Fibroblast of lung (primary cell): ENCODE results near the gene CD276. TPM values are rescaled to one million over a fixed set of nuclear protein-coding genes. Genes with fewer than 3 reads are reported as not detected.

ENCODE experiments used
- DNase-seq, 2 donors: peaks; one replicate each; pipeline versions ENCODE4 v3.0.0 to v3.0.0-alpha.2; 2010; ENCODE audit warnings: low read depth in 2 of 2
- H2AFZ ChIP-seq: 2 replicates; pipeline ENCODE4 v1.5.1; 2012; ENCODE audit warnings: low read length, control low read depth, inconsistent platforms
- H3K27ac ChIP-seq: 2 replicates; pipeline ENCODE4 v1.5.1; 2011; ENCODE audit warnings: low read length, control low read depth; ENCODE audit not compliant: insufficient read depth
- H3K27me3 ChIP-seq: 2 replicates; pipeline ENCODE4 v1.5.1; 2011; ENCODE audit warnings: mild to moderate bottlenecking, low read length; ENCODE audit not compliant: control insufficient read depth, insufficient read depth
- H3K36me3 ChIP-seq: 2 replicates; pipeline ENCODE4 v1.5.1; 2011; ENCODE audit warnings: low read length; ENCODE audit not compliant: control insufficient read depth, insufficient read depth
- H3K4me1 ChIP-seq: 2 replicates; pipeline ENCODE4 v1.5.1; 2011; ENCODE audit warnings: low read length; ENCODE audit not compliant: control insufficient read depth, insufficient read depth; ENCODE audit errors: extremely low read depth
- H3K4me2 ChIP-seq: 2 replicates; pipeline ENCODE4 v1.5.1; 2011; ENCODE audit warnings: low read length, control low read depth; ENCODE audit not compliant: insufficient read depth; ENCODE audit errors: extremely low read depth
- H3K4me3 ChIP-seq, 4 experiments: fragments of 200-600 bp in 1 of 4; sonication (generic) in 1 of 4; replicated peaks in 1 of 4; 2 replicates each; pipeline ENCODE4 v1.5.1; 2011 to 2016; ENCODE audit warnings: low read length in 4 of 4, low read depth in 3 of 4, mild to moderate bottlenecking in 3 of 4, control low read depth in 2 of 4, inconsistent platforms in 1 of 4, mixed read lengths in 1 of 4; ENCODE audit not compliant: insufficient read depth in 1 of 4; ENCODE audit errors: control extremely low read depth in 1 of 4
- H3K79me2 ChIP-seq: 2 replicates; pipeline ENCODE4 v1.5.1; 2012; ENCODE audit warnings: mild to moderate bottlenecking, low read length, inconsistent platforms; ENCODE audit not compliant: control insufficient read depth, insufficient read depth
- H3K9ac ChIP-seq: 2 replicates; pipeline ENCODE4 v1.5.1; 2011; ENCODE audit warnings: mild to moderate bottlenecking, low read length, control low read depth; ENCODE audit not compliant: insufficient read depth
- H3K9me3 ChIP-seq: 2 replicates; pipeline ENCODE4 v1.5.1; 2012; ENCODE audit warnings: low read depth, low read length; ENCODE audit not compliant: control insufficient read depth, insufficient read depth
- H4K20me1 ChIP-seq: 2 replicates; pipeline ENCODE4 v1.5.1; 2011; ENCODE audit warnings: low read length; ENCODE audit not compliant: control insufficient read depth, insufficient read depth; ENCODE audit errors: extremely low read depth
- CTCF ChIP-seq, 2 donors: IDR thresholded peaks in 1 of 2; conservative IDR thresholded peaks in 1 of 2; 1 replicate in 1 of 2; 2 replicates in 1 of 2; pipeline ENCODE4 v1.5.1; 2011 to 2012; ENCODE audit warnings: low read length in 2 of 2, control low read depth in 1 of 2, inconsistent platforms in 1 of 2, low read depth in 1 of 2, mild to moderate bottlenecking in 1 of 2
- EZH2 ChIP-seq: IDR thresholded peaks from 2 replicates; pipeline ENCODE4 v1.5.1; 2012; ENCODE audit warnings: low read length, control low read depth, mild to moderate bottlenecking; ENCODE audit errors: missing control alignments
- polyA plus RNA-seq, 2 donors: library from polyadenylated mRNA; depleted of rRNA in 1 of 2; stranded (reverse) in 1 of 2; unstranded in 1 of 2; fragments of >200 nt; gene quantifications; 2 replicates each; pipeline ENCODE4 v1.2.1, GENCODE V29; 2011 to 2012; ENCODE audit warnings: missing spikeins in 1 of 2
- total RNA-seq: library from RNA; depleted of rRNA; stranded (reverse); fragments of >200 nt; gene quantifications from 2 replicates; pipeline ENCODE4 v1.2.1, GENCODE V29; 2014

The CD276 gene
- total and polyA plus RNA-seq, 2 donors (not counting 1 experiment from before 2014, with no cell fraction given), result 88.5 to 103 TPM

GRCh38 chr15:73756390-73756789 lies 72.2 kb downstream of the CD276 start:
- Histone ChIP-seq H3K27me3 (peaks cover 28% of the 10 kb centered on the region), H4K20me1 (no peaks in the 10 kb centered on the region), H3K9me3 (no peaks in the 10 kb centered on the region), H3K79me2 (no peaks in the 10 kb centered on the region), H3K27ac (no peak overlapping the region), H3K4me3 (no peak overlapping the region), H3K36me3 (no peaks in the 10 kb centered on the region), H3K9ac (no peak overlapping the region), H2AFZ (no peak overlapping the region), H3K4me1 (no peaks in the 10 kb centered on the region), H3K4me2 (no peak overlapping the region)
- no peak for DNase-seq
- TF ChIP-seq EZH2 (no peak), CTCF (conservative IDR thresholded peaks at IDR 0.05 in 1 of 2, IDR thresholded peaks at IDR 0.05 in 1 of 2; ENCODE audit: low read depth in 1 of 2, low read length in 2 of 2) (no peak)

- Histone ChIP-seq H3K4me3 (no peak overlapping the region), H4K20me1 (no peaks in the 10 kb centered on the region), H3K9ac (no peak overlapping the region), H3K4me1 (no peaks in the 10 kb centered on the region), H2AFZ (no peak overlapping the region), H3K27me3 (peaks cover 28% of the 10 kb centered on the region), H3K79me2 (no peaks in the 10 kb centered on the region), H3K4me2 (no peak overlapping the region), H3K9me3 (no peaks in the 10 kb centered on the region), H3K27ac (no peak overlapping the region), H3K36me3 (no peaks in the 10 kb centered on the region)
- DNase-seq, result no peak
- TF ChIP-seq CTCF (conservative IDR thresholded peaks at IDR 0.05 in 1 of 2, IDR thresholded peaks at IDR 0.05 in 1 of 2; ENCODE audit: low read depth in 1 of 2, low read length in 2 of 2) (no peak), EZH2 (no peak)
Observed at GRCh38 chr15:73756947-73757513, 72.8 kb downstream of the CD276 start.

GRCh38 chr15:73757571-73757970 lies 73.4 kb downstream of the CD276 start:
- DNase-seq, result no peak
- Histone ChIP-seq H4K20me1 (no peaks in the 10 kb centered on the region), H3K27me3 (peaks cover 29% of the 10 kb centered on the region), H2AFZ (no peak overlapping the region), H3K4me3 (no peak overlapping the region), H3K79me2 (no peaks in the 10 kb centered on the region), H3K4me1 (no peaks in the 10 kb centered on the region), H3K36me3 (no peaks in the 10 kb centered on the region), H3K9me3 (no peaks in the 10 kb centered on the region), H3K9ac (no peak overlapping the region), H3K4me2 (no peak overlapping the region), H3K27ac (no peak overlapping the region)
- no peak for TF ChIP-seq EZH2
- TF ChIP-seq CTCF (conservative IDR thresholded peaks at IDR 0.05 in 1 of 2, IDR thresholded peaks at IDR 0.05 in 1 of 2; ENCODE audit: low read depth in 1 of 2, low read length in 2 of 2), result no peak
